Vagina (tissue), 2 donors: ENCODE measurements around the gene ATRN. TPM values are rescaled to one million over a fixed set of nuclear protein-coding genes. Genes with fewer than 3 reads are reported as not detected.

Experiments
- DNase-seq, 2 donors: peaks; one replicate each; pipeline ENCODE4 v3.0.0-alpha.2; 2017; ENCODE audit errors: extremely low spot score in 2 of 2
- H3K27ac ChIP-seq: fragments of 200-600 bp; sonication (generic); one replicate; pipeline ENCODE4 v1.5.1; 2019
- H3K27me3 ChIP-seq: fragments of 200-600 bp; sonication (generic); one replicate; pipeline ENCODE4 v1.5.1; 2019
- H3K36me3 ChIP-seq, 2 donors: fragments of 200-600 bp; sonication (generic); one replicate each; pipeline ENCODE4 v1.5.1; 2017 to 2019
- H3K4me1 ChIP-seq: fragments of 200-600 bp; sonication (generic); one replicate; pipeline ENCODE4 v1.5.1; 2019
- H3K4me3 ChIP-seq, 2 donors: fragments of 200-600 bp; sonication (generic); 1 replicate in 1 of 2; 2 replicates in 1 of 2; pipeline ENCODE4 v1.5.1; 2016 to 2019
- H3K9me3 ChIP-seq: fragments of 200-600 bp; sonication (generic); one replicate; pipeline ENCODE4 v1.5.1; 2019
- CTCF ChIP-seq, 3 experiments: fragments of 450-650 bp in 2 of 3; fragments of 200-600 bp in 1 of 3; sonication (generic) in 1 of 3; IDR thresholded peaks; one replicate each; pipeline ENCODE4 v1.5.1; 2017 to 2019; ENCODE audit warnings: antibody characterized with exemption in 3 of 3, mild to moderate bottlenecking in 2 of 3, moderate library complexity in 2 of 3
- POLR2A ChIP-seq, 2 donors: fragments of 450-650 bp; IDR thresholded peaks; one replicate each; pipeline ENCODE4 v1.6.1; 2017; ENCODE audit warnings: antibody characterized with exemption in 2 of 2, mild to moderate bottlenecking in 2 of 2, moderate library complexity in 2 of 2
- POLR2AphosphoS5 ChIP-seq, 2 donors: sonication (generic); formaldehyde crosslinking; IDR thresholded peaks; one replicate each; pipeline ENCODE4 v1.9.0; 2017; ENCODE audit warnings: antibody characterized with exemption in 2 of 2, mild to moderate bottlenecking in 2 of 2, low read depth in 1 of 2; ENCODE audit not compliant: insufficient read depth in 1 of 2
- intact Hi-C: fragments of 100-400 bp; cut with DNase I; formaldehyde crosslinking; loops from one replicate; pipeline ENCODE4 v1.15.1; 2023
- total RNA-seq: library from RNA; depleted of rRNA; stranded (reverse); fragments of >200 nt; gene quantifications from one replicate; pipeline ENCODE4 v1.2.3, GENCODE V29; 2016

Gene ATRN
- total RNA-seq, 1 donor from 2014 or later: 22.8 TPM

- Histone ChIP-seq H3K27ac (no peak overlapping the region), H3K36me3 (peaks cover 0 to 16% of the 10 kb centered on the region in 2 donors), H3K27me3 (no peaks in the 10 kb centered on the region), H3K4me3 (no peak overlapping the region), H3K9me3 (no peaks in the 10 kb centered on the region), H3K4me1 (no peaks in the 10 kb centered on the region)
- no peak for TF ChIP-seq POLR2AphosphoS5 (IDR thresholded peaks at IDR 0.05; ENCODE audit: insufficient read depth in 1 of 2, low read depth in 1 of 2)
- TF ChIP-seq CTCF (IDR thresholded peaks at IDR 0.05): no peak
- TF ChIP-seq POLR2A (IDR thresholded peaks at IDR 0.05): no peak
- DNase-seq: no peak
- intact Hi-C loops: no loop called here
Observed at GRCh38 chr20:3647473-3647872, 176.7 kb downstream of the ATRN start.

- H3K4me3 ChIP-seq: no peak overlapping the region
- TF ChIP-seq POLR2A (IDR thresholded peaks at IDR 0.05) (no peak), POLR2AphosphoS5 (IDR thresholded peaks at IDR 0.05; ENCODE audit: insufficient read depth in 1 of 2, low read depth in 1 of 2) (no peak), CTCF (IDR thresholded peaks at IDR 0.05) (no peak)
- peaks cover 0 to 14% of the 10 kb centered on the region in 2 donors for H3K36me3 ChIP-seq
- no peak for DNase-seq
- H3K4me1 ChIP-seq: no peaks in the 10 kb centered on the region
- no peaks in the 10 kb centered on the region for H3K27me3 ChIP-seq
- no peaks in the 10 kb centered on the region for H3K9me3 ChIP-seq
- intact Hi-C loops: no loop called here
- H3K27ac ChIP-seq: no peak overlapping the region
Observed at GRCh38 chr20:3648951-3649350, 178.1 kb downstream of the ATRN start.

GRCh38 chr20:3651204-3651962 is 180.6 kb downstream of the ATRN start:
- no peak for TF ChIP-seq POLR2A (IDR thresholded peaks at IDR 0.05)
- TF ChIP-seq POLR2AphosphoS5 (IDR thresholded peaks at IDR 0.05; ENCODE audit: insufficient read depth in 1 of 2, low read depth in 1 of 2): no peak
- TF ChIP-seq CTCF (IDR thresholded peaks at IDR 0.05): no peak
- intact Hi-C loops: no loop called here
- no peaks in the 10 kb centered on the region for H3K4me1 ChIP-seq
- no peaks in the 10 kb centered on the region for H3K27me3 ChIP-seq
- no peak overlapping the region for H3K4me3 ChIP-seq
- DNase-seq: peak in 1 of 2 donors; percentile 87
- H3K9me3 ChIP-seq: no peaks in the 10 kb centered on the region
- H3K27ac ChIP-seq: no peak overlapping the region
- peaks cover 0 to 5% of the 10 kb centered on the region in 2 donors for H3K36me3 ChIP-seq

- no peak overlapping the region for H3K27ac ChIP-seq
- H3K9me3 ChIP-seq: no peaks in the 10 kb centered on the region
- no peaks in the 10 kb centered on the region for H3K27me3 ChIP-seq
- TF ChIP-seq CTCF (IDR thresholded peaks at IDR 0.05): no peak
- TF ChIP-seq POLR2A (IDR thresholded peaks at IDR 0.05): no peak
- TF ChIP-seq POLR2AphosphoS5 (IDR thresholded peaks at IDR 0.05; ENCODE audit: insufficient read depth in 1 of 2, low read depth in 1 of 2): no peak
- DNase-seq: no peak
- H3K36me3 ChIP-seq: peaks cover 0 to 5% of the 10 kb centered on the region in 2 donors
- no peak overlapping the region for H3K4me3 ChIP-seq
- intact Hi-C loops: no loop called here
- H3K4me1 ChIP-seq: no peaks in the 10 kb centered on the region
Observed at GRCh38 chr20:3652221-3652620, 181.4 kb downstream of the ATRN start.
